Kidney capillary endothelial cell (primary cell): ENCODE data around the gene FRG2C.
A peak's percentile ranks its signal among the peaks of the same experiment; 100 is the strongest.
"Not testable (repeated sequence)": the region's sequence is repeated elsewhere in the genome, so short reads cannot be mapped to it uniquely, and the experiment has no call there.

Experiments
- DNase-seq: peaks from one replicate; pipeline ENCODE4 v3.0.0-alpha.2; 2018; ENCODE audit warnings: low spot score

FRG2C gene

GRCh38 chr3:75669348-75670297, 5.5 kb downstream of the FRG2C start:
- DNase-seq, result not testable (repeated sequence)

- DNase-seq, result peak; percentile 16
Measured at GRCh38 chr3:75670298-75671286, 6.5 kb downstream of the FRG2C start.

GRCh38 chr3:75671287-75672139, 7.4 kb downstream of the FRG2C start:
- DNase-seq, result not testable (repeated sequence)

GRCh38 chr3:75672140-75672775, 8.1 kb downstream of the FRG2C start:
- peak; percentile 38 for DNase-seq

DNA sequence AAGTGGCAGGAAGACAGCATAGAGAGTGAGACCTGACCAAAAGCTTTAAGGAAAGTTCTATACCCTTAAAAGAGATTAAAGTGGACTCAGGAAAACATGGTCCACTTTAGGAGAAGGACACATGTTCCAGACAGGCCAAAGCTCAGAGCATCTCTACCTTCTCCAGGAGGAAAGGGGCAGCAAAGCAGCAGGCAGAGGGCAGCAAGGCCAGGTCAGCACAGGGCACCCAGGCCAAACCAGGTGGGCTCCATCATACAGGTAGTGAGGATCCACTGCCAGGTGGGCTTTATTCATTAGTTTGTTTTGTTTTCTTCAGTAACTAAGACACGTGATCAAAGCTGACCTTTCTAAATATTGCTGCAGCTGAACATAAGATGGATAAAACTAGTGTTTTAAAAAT, 19.8 kb downstream of the FRG2C start:
- not testable (repeated sequence) for DNase-seq

DNA sequence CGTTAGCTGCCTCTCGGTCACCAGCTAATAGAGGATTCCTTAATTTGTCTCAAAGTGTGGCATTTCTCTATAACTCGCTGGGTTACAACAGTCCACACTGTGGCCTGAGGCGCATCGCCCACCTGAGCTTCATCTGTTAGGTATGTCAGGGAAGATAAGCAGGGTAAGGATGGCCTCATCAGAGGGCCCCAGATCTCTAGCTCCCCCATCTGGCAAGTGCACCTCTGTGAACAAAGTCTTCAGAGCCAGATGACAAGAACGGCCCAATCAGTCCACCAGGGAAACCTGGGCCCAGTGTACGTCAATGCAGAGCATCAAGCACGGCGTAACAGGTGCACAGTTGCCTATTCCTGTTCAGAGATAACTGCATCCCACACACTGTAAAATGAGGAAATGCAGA, 23.2 kb downstream of the FRG2C start:
- no peak for DNase-seq

- no peak for DNase-seq
Measured at GRCh38 chr3:75692061-75692460, 27.9 kb downstream of the FRG2C start.
